Esophagus squamous epithelium (tissue), 5 donors: Measurements from ENCODE around the gene MRO. TPM values are rescaled to one million over a fixed set of nuclear protein-coding genes. Genes with fewer than 3 reads are reported as not detected.

ENCODE experiments used
- DNase-seq: peaks from one replicate; lab custom pipeline; 2025; lab: John Stamatoyannopoulos, UW
- H3K27ac ChIP-seq, 4 donors: fragments of 200-600 bp; sonication (generic); one replicate each; pipeline ENCODE4 v1.5.1; 2016 to 2019; ENCODE audit warnings: mild to moderate bottlenecking in 1 of 4
- H3K27me3 ChIP-seq, 4 donors: fragments of 200-600 bp; sonication (generic); 1 replicate in 3 of 4; 2 replicates in 1 of 4; pipeline versions ENCODE4 v1.5.1 to v1.6.0; 2017 to 2021; ENCODE audit warnings: antibody characterized with exemption in 1 of 4
- H3K36me3 ChIP-seq, 3 donors: fragments of 200-600 bp; sonication (generic); one replicate each; pipeline ENCODE4 v1.5.1; 2016 to 2019
- H3K4me1 ChIP-seq, 3 donors: fragments of 200-600 bp; sonication (generic); one replicate each; pipeline ENCODE4 v1.5.1; 2017 to 2019
- H3K4me3 ChIP-seq, 4 donors: fragments of 200-600 bp; sonication (generic); 1 replicate in 3 of 4; 2 replicates in 1 of 4; pipeline ENCODE4 v1.5.1; 2016 to 2019; ENCODE audit warnings: mild to moderate bottlenecking in 2 of 4, moderate library complexity in 1 of 4
- H3K9me3 ChIP-seq, 3 donors: fragments of 200-600 bp; sonication (generic); one replicate each; pipeline ENCODE4 v1.5.1; 2016 to 2019
- CTCF ChIP-seq, 6 experiments: fragments of 450-650 bp in 4 of 6; fragments of 200-600 bp in 2 of 6; sonication (generic) in 2 of 6; IDR thresholded peaks; one replicate each; pipeline ENCODE4 v1.5.1; 2016 to 2019; ENCODE audit warnings: antibody characterized with exemption in 6 of 6, mild to moderate bottlenecking in 4 of 6, moderate library complexity in 4 of 6
- POLR2A ChIP-seq, 4 donors: fragments of 450-650 bp; IDR thresholded peaks; one replicate each; pipeline ENCODE4 v1.6.1; 2017; ENCODE audit warnings: antibody characterized with exemption in 4 of 4, mild to moderate bottlenecking in 4 of 4, moderate library complexity in 3 of 4
- WGBS, 2 donors: methylation state at CpG; one replicate each; pipeline ENCODE4 v1.1.5; 2018; 5-methylcytosine and 5-hydroxymethylcytosine counted together
- intact Hi-C: fragments of 100-400 bp; cut with DNase I; formaldehyde crosslinking; loops from one replicate; pipeline ENCODE4 v1.15.0; 2022
- total RNA-seq, 4 donors: library from RNA; depleted of rRNA; stranded (reverse); fragments of >200 nt; gene quantifications; one replicate each; pipeline ENCODE4 v1.1.0, GENCODE V29; 2016
- donor health status: DM: yes; HTN: yes; CAD: no.

MRO gene
- total RNA-seq, 4 donors from 2014 or later = 0.13 to 1.7 (median 0.83) TPM

GRCh38 chr18:50754297-50754696 lies 65.5 kb downstream of the MRO start:
- DNase-seq = no peak
- intact Hi-C loops = no loop called here
- 88 to 96% methylated on average over 3 of the region's 3 CpGs for WGBS, 2 donors

GRCh38 chr18:50753311-50753710 lies 66.5 kb downstream of the MRO start:
- no peaks in the 10 kb centered on the region for H3K4me1 ChIP-seq
- no peaks in the 10 kb centered on the region for H3K36me3 ChIP-seq
- no peak overlapping the region for H3K4me3 ChIP-seq
- H3K9me3 ChIP-seq = no peaks in the 10 kb centered on the region
- no peak overlapping the region for H3K27ac ChIP-seq
- intact Hi-C loops = no loop called here
- peaks cover 0 to 31% (median 0%) of the 10 kb centered on the region in 4 donors for H3K27me3 ChIP-seq
- no peak for DNase-seq
- TF ChIP-seq CTCF (IDR thresholded peaks at IDR 0.05) (no peak), POLR2A (IDR thresholded peaks at IDR 0.05) (no peak)
- 33 to 89% methylated on average over 1 of the region's 1 CpG for WGBS, 2 donors

More at GRCh38 chr18:50754297-50754696, 65.5 kb downstream of the MRO start:
- no peaks in the 10 kb centered on the region for H3K36me3 ChIP-seq
- peaks cover 0 to 22% (median 0%) of the 10 kb centered on the region in 4 donors for H3K27me3 ChIP-seq
- no peaks in the 10 kb centered on the region for H3K4me1 ChIP-seq
- no peaks in the 10 kb centered on the region for H3K9me3 ChIP-seq
- no peak overlapping the region for H3K27ac ChIP-seq
- TF ChIP-seq POLR2A (IDR thresholded peaks at IDR 0.05) (no peak), CTCF (IDR thresholded peaks at IDR 0.05) (no peak)
- H3K4me3 ChIP-seq = no peak overlapping the region

DNA sequence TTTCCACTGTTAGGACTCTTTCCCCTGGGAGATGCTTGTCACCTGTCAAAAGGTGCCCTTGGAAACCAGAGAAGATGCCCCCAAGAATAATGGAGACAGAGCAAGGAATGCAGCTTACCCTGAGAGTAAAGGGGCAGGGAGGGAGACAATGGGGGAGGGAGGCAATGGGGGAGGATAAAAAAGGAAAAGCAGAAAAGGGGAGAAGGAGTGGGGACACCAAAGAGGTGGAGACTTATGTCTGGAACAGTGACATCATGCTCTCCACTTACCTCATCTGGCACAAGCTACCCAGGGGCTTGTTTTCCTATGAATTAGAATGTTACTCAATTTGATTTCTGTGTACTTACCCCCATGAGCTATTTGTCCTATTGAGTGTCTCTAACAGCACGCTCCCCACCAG lies 67.9 kb downstream of the MRO start:
- H3K27me3 ChIP-seq = peaks cover 0 to 35% (median 0%) of the 10 kb centered on the region in 4 donors
- intact Hi-C loops = no loop called here
- no peak overlapping the region for H3K4me3 ChIP-seq
- 42 to 67% methylated on average over 1 of the region's 1 CpG for WGBS, 2 donors
- no peak overlapping the region for H3K27ac ChIP-seq
- H3K4me1 ChIP-seq = no peaks in the 10 kb centered on the region
- no peak for DNase-seq
- no peaks in the 10 kb centered on the region for H3K9me3 ChIP-seq
- TF ChIP-seq POLR2A (IDR thresholded peaks at IDR 0.05) (no peak), CTCF (IDR thresholded peaks at IDR 0.05) (no peak)
- H3K36me3 ChIP-seq = no peaks in the 10 kb centered on the region

GRCh38 chr18:50751490-50751889 lies 68.3 kb downstream of the MRO start:
- no peak overlapping the region for H3K4me3 ChIP-seq
- H3K27me3 ChIP-seq = peaks cover 0 to 35% (median 0%) of the 10 kb centered on the region in 4 donors
- H3K9me3 ChIP-seq = no peaks in the 10 kb centered on the region
- DNase-seq = no peak
- H3K27ac ChIP-seq = no peak overlapping the region
- no peaks in the 10 kb centered on the region for H3K4me1 ChIP-seq
- no peak for TF ChIP-seq CTCF (IDR thresholded peaks at IDR 0.05)
- TF ChIP-seq POLR2A (IDR thresholded peaks at IDR 0.05) = no peak
- no peaks in the 10 kb centered on the region for H3K36me3 ChIP-seq
- 37 to 46% methylated on average over 5 of the region's 5 CpGs for WGBS, 2 donors
- intact Hi-C loops = no loop called here

GRCh38 chr18:50750546-50750945 lies 69.3 kb downstream of the MRO start:
- Histone ChIP-seq H3K9me3 (no peaks in the 10 kb centered on the region), H3K36me3 (no peaks in the 10 kb centered on the region), H3K27ac (no peak overlapping the region), H3K4me1 (no peaks in the 10 kb centered on the region), H3K27me3 (peaks cover 0 to 35% (median 0%) of the 10 kb centered on the region in 4 donors), H3K4me3 (no peak overlapping the region)
- WGBS, 2 donors = 74% methylated on average over 2 of the region's 2 CpGs; no CpG with 5 or more reads in 1 of the 2 donors
- TF ChIP-seq POLR2A (IDR thresholded peaks at IDR 0.05) = no peak
- TF ChIP-seq CTCF (IDR thresholded peaks at IDR 0.05) = no peak
- intact Hi-C loops = no loop called here
- no peak for DNase-seq
